H1 (cell line): Measurements from ENCODE around the gene SLC7A6OS. TPM values are rescaled to one million over a fixed set of nuclear protein-coding genes. Genes with fewer than 3 reads are reported as not detected.

Source experiments
- EZH2 ChIP-seq: fragments of 200-600 bp; sonication (generic); IDR thresholded peaks from 2 replicates; pipeline ENCODE4 v1.7.1; 2012; ENCODE audit warnings: low read depth, mild to moderate bottlenecking, moderate library complexity, low read length, inconsistent platforms; ENCODE audit not compliant: severe bottlenecking
- HDAC2 ChIP-seq, 2 experiments: fragments of 300-600 bp in 1 of 2; sonication (generic) in 1 of 2; IDR thresholded peaks; 2 replicates each; pipeline ENCODE4 v1.6.1; 2011 to 2012; ENCODE audit warnings: low read depth in 2 of 2, low read length in 2 of 2, mild to moderate bottlenecking in 2 of 2, moderate library complexity in 2 of 2, borderline replicate concordance in 1 of 2, inconsistent platforms in 1 of 2
- HDAC6 ChIP-seq: IDR thresholded peaks from one replicate; pipeline ENCODE4 v1.7.1; 2012; ENCODE audit warnings: low read depth, mild to moderate bottlenecking, inconsistent platforms, low read length, moderate library complexity
- JUN ChIP-seq: IDR thresholded peaks from 2 replicates; pipeline ENCODE4 v1.6.1; 2011; ENCODE audit warnings: low read depth, mild to moderate bottlenecking, improper control_type of control experiment, low read length
- JUND ChIP-seq: IDR thresholded peaks from 2 replicates; pipeline ENCODE4 v1.6.1; 2011; ENCODE audit warnings: mild to moderate bottlenecking, improper control_type of control experiment, low read length
- NRF1 ChIP-seq: IDR thresholded peaks from 2 replicates; pipeline ENCODE4 v1.6.1; 2011; ENCODE audit warnings: mild to moderate bottlenecking, low read depth, low read length, improper control_type of control experiment
- POLR2A ChIP-seq, 2 experiments: IDR thresholded peaks; 1 replicate in 1 of 2; 2 replicates in 1 of 2; pipeline ENCODE4 v1.6.1; 2011; ENCODE audit warnings: low read depth in 2 of 2, low read length in 2 of 2, mild to moderate bottlenecking in 2 of 2; ENCODE audit errors: control extremely low read depth in 1 of 2
- POU5F1 ChIP-seq: IDR thresholded peaks from 2 replicates; pipeline ENCODE4 v1.6.1; 2011; ENCODE audit warnings: low read depth, mild to moderate bottlenecking, low read length, moderate library complexity
- RBBP5 ChIP-seq: IDR thresholded peaks from 2 replicates; pipeline ENCODE4 v1.7.1; 2012; ENCODE audit warnings: low read depth, mild to moderate bottlenecking, inconsistent platforms, low read length, moderate library complexity, borderline replicate concordance
- SP4 ChIP-seq: IDR thresholded peaks from 2 replicates; pipeline ENCODE4 v1.6.1; 2012; ENCODE audit warnings: low read length, inconsistent platforms
- TEAD4 ChIP-seq: IDR thresholded peaks from 2 replicates; pipeline ENCODE4 v1.6.1; 2012; ENCODE audit warnings: low read depth, low read length, inconsistent platforms, mixed read lengths
- polyA plus RNA-seq, 7 experiments: library from polyadenylated mRNA; depleted of rRNA in 3 of 7; stranded (reverse) in 5 of 7; unstranded in 2 of 7; fragments of >200 nt in 5 of 7; fragments of 200-250 nt in 2 of 7; gene quantifications; 1 replicate in 5 of 7; 2 replicates in 1 of 7; 4 replicates in 1 of 7; pipeline versions ENCODE4 v1.2.1 to v1.2.3, GENCODE V29; 2011 to 2013; ENCODE audit warnings: missing spikeins in 2 of 7, mixed read lengths in 2 of 7
- total RNA-seq: library from RNA; stranded (reverse); fragmentation: NEBNext Ultra II Directional; extraction: Animal tissue kit (Norgen Biotek cat#: 25700); gene quantifications from 2 replicates; pipeline ENCODE4 v1.2.1, GENCODE V29; 2021

SLC7A6OS gene
- total and polyA plus RNA-seq, 2 of the 8 experiments (the other 6 are each of a cell fraction or from before 2014, with no cell fraction given) = 7.3 to 21.3 TPM

DNA sequence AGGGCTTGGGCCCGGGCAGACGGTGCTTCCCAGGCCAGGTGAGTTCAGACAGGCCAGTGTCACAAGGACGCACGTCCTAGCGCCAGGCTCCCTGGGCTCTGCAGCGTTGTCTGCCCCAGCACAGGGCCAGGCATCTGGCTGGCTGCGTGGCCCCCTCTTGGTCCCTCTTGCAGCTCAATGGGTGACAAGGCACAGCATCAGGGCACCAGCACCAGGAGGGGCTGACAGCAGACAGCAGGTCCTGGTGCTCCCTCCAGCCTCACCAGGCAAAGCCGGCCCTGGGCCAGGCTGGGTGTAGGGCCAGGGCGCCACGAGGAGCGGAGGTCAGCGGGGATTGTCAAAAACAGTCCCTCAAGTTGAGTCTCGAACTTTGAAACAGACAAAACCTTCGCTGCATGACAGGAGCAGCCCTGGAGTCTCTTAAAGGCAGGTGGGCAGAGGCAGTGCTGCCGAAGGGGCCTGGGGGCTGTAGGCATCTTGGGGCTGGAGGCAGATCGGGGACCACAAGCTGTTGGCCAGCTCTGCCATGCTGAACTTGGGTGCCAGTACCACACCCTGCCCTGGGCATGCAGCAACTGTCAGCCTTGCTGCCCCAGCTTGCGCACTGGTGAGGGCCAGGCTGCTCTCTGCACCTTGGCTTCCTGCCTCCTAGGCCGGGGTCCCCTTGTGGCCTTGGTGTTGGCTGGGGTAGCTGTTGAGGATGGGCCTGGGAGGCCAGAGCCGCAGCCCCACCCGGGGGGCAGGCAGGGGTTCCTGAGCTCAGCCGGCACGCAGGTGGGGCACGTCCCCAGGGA, 48.8 kb upstream of the SLC7A6OS start (continued):
- TF ChIP-seq JUN (no peak), TEAD4 (no peak), EZH2 (no peak), POU5F1 (no peak), RBBP5 (no peak), JUND (no peak), HDAC6 (no peak), HDAC2 (IDR thresholded peaks at IDR 0.05; ENCODE audit: borderline replicate concordance in 1 of 2, low read depth in 2 of 2, low read length in 2 of 2) (no peak), SP4 (no peak), NRF1 (no peak), POLR2A (IDR thresholded peaks at IDR 0.05; ENCODE audit: control extremely low read depth in 1 of 2, low read depth in 2 of 2, low read length in 2 of 2) (no peak)
- TF ChIP-seq, all 59 proteins: peak for 0
